Metanephros (tissue), 1 donor: Measurements from ENCODE around the gene ZNF639. TPM values are rescaled to one million over a fixed set of nuclear protein-coding genes. Genes with fewer than 3 reads are reported as not detected.

Experiments
- total RNA-seq: library from RNA; depleted of rRNA; stranded (reverse); fragments of >200 nt; gene quantifications from one replicate; pipeline ENCODE4 v1.2.3, GENCODE V29; 2014

ZNF639 gene, protein sequence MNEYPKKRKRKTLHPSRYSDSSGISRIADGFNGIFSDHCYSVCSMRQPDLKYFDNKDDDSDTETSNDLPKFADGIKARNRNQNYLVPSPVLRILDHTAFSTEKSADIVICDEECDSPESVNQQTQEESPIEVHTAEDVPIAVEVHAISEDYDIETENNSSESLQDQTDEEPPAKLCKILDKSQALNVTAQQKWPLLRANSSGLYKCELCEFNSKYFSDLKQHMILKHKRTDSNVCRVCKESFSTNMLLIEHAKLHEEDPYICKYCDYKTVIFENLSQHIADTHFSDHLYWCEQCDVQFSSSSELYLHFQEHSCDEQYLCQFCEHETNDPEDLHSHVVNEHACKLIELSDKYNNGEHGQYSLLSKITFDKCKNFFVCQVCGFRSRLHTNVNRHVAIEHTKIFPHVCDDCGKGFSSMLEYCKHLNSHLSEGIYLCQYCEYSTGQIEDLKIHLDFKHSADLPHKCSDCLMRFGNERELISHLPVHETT
- 39.0 TPM for total RNA-seq

DNA sequence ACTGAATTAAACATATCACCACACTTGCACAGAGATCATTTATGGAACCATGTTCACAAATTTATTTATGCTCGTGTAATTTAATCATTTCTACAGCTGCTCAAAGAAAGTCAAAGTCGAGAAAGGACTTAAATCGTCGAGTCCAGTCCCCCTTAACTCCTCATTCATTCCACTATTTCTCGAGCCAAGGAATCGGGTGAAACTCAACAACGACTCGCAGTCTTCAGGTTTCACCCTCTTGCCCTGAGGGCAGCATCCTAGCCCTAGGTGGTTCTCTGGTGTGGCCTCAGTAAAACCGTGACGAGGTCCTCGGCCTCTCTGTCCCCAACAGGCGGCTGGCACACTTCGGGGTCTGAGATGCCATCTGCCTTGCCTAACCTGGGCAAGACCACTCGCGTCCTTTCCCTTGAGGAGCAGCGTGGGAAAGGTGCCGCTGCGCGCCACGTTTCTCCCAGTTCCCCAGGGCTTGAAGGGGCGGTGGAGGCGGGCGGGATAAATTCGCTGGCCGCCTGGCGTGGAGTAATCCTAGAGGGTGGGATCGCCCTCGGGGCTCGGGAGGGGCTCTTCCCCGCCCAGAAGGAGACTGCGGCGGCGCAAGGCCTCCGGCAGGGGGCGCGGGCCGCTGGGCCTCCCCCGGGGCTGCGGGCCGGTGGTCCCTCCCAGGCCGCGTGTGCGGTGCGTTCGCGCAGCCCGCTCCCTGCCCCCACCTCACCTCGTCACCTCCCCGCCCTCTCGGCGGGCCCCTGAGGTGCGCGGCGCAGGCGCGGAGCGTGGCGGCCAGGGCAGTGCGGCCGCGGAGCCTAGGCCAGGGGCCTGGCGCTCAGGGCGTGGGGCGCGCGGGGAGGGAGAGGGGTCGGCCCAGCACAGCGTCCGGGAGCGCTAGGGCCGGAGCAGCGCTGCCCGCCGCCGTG lies at the start of gene ZNF639:
ZNF639 (plus strand) TSS at position 746 of the 911 bp plus-strand sequence. CDS start 5,263 bp downstream, outside the sequence.

DNA sequence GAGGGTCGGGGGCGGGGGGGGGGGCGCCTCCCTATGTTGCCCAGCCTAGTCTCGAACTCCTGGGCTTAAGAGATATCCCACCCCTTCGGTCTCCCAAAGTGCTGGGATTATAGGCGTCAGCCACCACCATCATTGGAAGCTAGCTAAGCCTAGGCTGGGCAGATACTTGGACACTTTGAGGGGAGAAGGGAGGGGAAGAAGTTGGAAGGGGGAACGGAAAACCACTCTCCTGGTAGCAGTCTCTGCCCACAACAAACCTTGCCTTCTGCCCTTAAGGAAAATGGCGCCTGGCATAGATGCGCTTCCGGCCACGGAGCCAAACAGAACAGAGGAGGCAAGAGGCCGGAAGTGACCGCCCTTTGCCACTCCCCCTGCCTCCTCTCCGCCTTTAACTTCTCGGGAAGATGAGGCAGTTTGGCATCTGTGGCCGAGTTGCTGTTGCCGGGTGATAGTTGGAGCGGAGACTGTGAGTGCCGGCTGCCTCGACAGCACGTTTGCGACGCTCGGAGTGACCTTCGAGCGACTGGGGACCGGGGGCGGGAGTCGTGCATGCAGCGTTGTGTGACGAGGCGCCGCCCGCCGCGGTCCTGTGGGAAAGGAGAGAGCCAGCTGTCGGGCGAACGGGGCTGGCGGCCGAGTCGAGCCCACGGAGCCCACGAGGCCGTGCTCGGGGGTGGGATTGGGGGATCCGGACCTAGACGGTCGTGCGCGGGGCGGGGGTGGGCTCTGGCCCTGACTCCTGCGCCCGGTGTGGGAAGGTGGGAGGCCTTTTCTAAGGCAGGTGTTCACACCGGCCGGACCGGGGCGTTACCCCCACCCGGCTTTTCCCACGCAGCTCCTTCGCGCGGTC lies 24.7 kb downstream of the ZNF639 start, which contains the start of gene MFN1:
MFN1 (plus strand) TSS at position 365 of the 850 bp plus-strand sequence. CDS start 1,143 bp downstream, outside the sequence.

Other genes starting within 250 kb of the ZNF639 start
- gene PIK3CA, start 174.7 kb upstream of the ZNF639 start, total RNA-seq = 24.8 TPM
- 3.0 TPM for gene KCNMB3, start 71.9 kb upstream of the ZNF639 start, total RNA-seq
- 52.6 TPM for gene MFN1, start 24.7 kb downstream of the ZNF639 start, total RNA-seq
- gene GNB4, start 128.4 kb downstream of the ZNF639 start, total RNA-seq = 37.4 TPM
- gene ACTL6A, start 239.9 kb downstream of the ZNF639 start, total RNA-seq = 45.4 TPM